SH-SY5Y (cell line): Measurements from ENCODE around the gene SLC35G2.

ENCODE experiments used
- GATA2 ChIP-seq: IDR thresholded peaks from 2 replicates; pipeline ENCODE4 v1.6.1; 2011; ENCODE audit warnings: mild to moderate bottlenecking, low read depth, low read length
- GATA3 ChIP-seq: IDR thresholded peaks from 2 replicates; pipeline ENCODE4 v1.6.1; 2011; ENCODE audit warnings: low read depth, mild to moderate bottlenecking, low read length, moderate library complexity

SLC35G2 gene

DNA sequence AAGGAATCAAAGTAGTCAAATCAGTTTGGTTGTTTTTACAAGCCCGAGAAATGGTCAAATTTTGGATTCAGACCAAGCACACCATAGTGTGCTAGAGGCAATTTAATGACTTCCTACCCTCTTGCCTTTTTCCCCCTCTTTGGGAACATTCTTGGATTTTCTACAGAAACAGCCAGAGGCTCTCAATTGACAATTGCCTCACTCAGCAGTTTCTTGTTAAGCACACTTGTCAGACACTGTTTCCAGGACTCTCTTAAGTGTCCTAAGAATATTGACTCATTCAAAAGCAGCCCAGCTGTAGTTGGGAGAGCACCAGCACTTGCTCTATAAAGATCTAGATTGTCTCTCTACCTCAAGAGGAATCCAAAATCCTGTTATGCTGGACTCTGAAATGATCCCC, 1.5 kb upstream of the SLC35G2 start:
- TF ChIP-seq GATA3: no peak
- no peak for TF ChIP-seq GATA2

DNA sequence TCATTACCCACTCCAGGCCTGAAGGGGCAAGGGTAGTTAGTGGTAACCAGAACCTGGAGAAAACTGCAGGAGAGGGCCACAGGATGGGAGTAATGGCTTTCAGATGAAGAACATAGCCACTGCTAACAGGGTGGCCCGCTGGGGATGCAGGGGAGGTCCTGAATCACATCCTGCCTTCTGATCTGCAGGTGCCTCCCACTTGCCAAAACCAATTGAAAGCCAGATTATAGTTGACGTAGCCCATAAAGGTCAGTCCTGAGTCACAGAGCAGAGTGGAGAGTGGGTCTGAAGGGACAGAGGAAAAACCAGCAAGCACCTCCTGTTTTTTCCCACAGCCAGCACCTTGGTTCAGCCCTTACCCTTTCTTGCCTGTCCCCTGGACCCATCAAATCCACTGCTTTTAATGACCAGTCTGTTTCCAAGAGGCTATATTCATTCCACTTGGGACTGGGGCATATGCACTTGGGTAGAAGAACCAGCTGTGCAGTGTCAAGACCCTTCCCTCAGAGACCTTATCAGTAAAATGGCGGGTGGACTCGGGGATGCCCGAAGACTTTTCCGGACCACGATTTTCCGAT, 646 bp upstream of the SLC35G2 start:
- TF ChIP-seq GATA3 (no peak), GATA2 (peak; percentile 65)

DNA sequence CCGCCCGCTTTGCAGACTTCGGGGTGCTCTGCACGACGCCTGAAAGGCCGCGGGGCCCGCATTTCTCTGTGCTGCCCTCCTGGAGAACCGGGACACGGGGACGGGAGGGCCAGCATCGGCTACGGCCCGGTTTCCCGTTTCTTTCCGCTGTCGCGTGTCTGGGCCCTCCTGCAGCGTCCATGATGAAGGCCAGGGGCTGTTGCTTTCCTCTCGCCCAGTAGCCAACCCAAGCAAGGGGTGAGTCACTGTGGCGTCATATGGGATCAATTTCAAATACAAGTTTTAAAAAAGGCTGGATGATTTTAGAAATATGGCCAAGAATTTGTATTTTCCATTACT, 435 bp downstream of the SLC35G2 start:
- TF ChIP-seq GATA3 (no peak), GATA2 (no peak)

DNA sequence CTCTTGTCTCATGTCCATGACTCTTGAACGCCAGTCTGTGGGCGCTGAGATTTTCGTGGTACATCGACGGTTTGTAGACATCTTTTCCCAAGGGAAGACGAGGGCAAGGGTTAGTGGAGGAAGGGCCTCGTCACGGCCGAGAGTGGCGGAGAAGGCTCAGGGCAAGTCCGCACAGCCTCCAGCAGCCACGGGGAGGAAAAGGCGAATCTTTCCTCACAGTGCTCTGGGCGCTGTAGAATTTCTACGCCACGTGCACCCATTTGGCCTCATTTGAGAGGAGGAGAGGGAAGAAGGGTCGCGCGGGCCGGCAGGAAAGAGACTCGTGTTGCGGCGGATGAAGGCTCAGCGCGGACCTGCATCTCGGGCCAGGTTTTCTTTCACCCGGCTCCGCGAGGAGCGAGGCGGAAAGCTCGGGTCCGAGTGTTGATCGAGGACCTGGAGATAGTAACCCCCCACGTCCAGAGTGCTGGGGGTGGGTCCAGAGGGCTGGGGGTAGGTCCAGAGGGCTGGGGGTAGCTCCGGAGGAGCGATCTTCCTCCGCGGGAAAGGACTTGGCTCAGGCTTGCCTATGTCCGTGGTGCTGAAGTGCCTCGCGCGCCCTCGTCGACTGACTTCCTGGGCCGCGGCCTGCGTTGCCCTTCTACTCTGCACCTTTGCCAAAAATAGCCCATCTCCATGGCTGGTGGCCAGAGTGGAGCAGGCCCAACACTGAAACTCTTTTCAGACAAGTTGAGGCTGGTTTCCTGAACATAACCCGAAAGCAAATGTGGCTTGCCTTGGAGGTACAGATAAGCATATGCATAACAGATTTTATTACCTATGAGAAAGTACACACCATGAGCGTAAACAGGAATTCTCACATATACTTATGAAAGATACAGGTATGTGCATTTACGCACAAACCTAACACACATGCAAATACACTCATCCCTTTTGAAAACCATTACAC, 1.1 kb downstream of the SLC35G2 start:
- no peak for TF ChIP-seq GATA2
- no peak for TF ChIP-seq GATA3

DNA sequence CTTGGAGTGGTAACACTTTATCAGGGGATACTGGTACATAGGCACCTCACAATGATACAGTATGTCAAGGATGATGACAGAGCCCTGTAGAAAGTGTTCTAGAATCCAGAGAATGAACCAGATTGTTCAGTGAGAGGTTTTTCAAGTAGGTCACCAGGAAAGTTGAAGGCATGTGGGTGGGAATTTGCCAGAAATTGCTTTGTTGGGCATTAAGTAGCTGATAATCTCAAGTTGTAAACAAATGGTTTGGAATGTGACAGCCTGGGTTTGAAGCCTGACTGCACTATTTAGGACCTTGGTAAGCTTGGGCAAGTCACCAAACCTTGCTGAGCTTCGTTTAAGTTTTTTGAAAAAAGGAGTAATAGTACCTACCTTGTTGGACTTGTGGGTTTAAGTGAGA, 12.5 kb downstream of the SLC35G2 start:
- TF ChIP-seq GATA2 (no peak), GATA3 (no peak)

DNA sequence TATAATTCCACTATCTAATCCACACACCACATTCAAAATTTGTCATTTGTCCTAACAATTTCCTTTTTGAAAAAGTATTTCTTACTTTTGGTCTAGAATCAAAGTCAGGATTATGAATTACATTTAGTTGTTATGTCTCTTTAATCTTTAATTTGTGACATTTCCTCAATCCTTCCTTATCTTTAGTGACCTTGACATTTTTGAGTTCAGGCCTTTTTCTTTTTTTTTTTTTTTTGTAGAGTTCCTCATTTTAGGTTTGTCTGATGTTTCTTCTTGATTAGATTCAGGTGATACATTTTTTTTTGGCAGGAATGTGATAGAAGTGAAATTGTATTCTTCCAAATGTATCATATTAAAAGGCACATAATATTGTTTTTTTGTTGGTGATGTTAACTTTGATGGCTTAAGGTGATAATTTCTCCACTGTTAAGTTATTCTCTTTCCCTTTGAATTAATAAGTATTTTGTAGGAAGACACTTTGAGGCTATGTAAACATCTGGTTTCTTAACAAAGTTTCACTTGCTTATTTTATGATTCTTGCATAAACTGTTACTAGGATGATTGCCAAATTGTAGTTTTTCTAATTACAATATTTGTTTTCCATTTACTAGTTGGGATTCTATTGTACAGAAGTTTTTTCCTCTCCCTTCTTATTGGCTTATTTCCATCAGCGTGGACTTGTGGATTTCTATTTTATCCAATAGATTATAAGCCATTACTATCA, 16.3 kb downstream of the SLC35G2 start:
- TF ChIP-seq GATA2 (no peak), GATA3 (no peak)

DNA sequence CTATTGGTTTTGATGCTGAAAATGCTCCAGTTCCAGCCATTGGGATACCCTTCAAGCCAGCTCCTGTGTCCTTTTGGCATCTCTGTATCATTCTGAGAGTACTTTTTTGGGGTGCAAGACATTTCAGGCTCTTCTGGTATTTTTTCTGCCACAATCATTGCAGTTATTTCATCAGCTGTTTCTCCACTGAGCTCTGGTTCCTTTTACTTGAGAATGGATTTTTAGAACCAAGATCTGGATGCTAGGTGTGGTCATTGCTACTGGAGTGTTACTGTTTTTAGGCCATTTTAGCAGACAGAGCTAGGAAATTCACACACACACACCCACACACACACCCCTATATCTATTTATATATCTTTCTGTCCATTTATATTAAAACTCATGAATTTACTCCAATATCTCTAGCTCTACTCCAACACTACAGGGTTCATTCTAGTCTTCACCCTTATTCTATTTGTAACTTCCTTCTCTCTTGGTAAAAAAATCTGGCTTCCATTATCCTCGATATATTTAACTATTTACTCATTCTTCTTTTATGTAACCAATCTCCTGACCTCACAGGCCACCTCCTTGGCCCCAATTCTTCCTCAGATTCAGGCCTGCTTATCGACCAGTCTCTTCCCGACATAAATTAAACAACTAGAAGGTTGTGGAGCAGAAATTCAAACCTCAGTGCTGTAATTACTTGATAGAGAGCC, 17.0 kb downstream of the SLC35G2 start:
- TF ChIP-seq GATA2 (no peak), GATA3 (no peak)

DNA sequence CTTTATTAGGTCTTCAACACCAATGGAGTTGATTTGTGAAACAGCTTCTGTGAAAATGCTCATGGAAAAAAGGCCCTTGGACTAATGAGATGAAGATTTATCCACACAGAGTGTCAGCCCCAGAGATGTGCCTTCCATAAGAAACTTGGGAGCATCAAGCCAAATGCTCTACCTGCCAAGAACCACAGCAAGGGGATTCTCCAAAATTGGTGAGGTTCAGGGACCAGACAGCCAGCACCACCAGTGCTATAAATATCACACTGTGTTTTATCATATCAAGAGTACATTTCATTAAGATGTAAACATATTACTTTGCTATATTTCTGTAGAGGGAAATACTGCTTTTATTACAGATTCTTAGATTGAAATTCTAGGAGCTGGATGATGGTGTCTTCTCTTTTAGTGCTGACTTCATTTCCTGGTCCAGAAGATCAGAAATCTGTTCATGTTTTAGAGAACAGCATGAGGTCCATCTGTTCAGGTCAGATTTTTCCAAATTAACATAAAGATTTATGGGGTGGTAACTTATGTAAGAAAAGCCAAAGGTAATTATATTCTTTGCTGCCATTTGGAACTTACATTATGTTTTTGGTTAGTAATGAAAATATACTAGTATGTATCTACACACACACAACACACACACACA, 17.7 kb downstream of the SLC35G2 start:
- TF ChIP-seq GATA3 (no peak), GATA2 (no peak)

DNA sequence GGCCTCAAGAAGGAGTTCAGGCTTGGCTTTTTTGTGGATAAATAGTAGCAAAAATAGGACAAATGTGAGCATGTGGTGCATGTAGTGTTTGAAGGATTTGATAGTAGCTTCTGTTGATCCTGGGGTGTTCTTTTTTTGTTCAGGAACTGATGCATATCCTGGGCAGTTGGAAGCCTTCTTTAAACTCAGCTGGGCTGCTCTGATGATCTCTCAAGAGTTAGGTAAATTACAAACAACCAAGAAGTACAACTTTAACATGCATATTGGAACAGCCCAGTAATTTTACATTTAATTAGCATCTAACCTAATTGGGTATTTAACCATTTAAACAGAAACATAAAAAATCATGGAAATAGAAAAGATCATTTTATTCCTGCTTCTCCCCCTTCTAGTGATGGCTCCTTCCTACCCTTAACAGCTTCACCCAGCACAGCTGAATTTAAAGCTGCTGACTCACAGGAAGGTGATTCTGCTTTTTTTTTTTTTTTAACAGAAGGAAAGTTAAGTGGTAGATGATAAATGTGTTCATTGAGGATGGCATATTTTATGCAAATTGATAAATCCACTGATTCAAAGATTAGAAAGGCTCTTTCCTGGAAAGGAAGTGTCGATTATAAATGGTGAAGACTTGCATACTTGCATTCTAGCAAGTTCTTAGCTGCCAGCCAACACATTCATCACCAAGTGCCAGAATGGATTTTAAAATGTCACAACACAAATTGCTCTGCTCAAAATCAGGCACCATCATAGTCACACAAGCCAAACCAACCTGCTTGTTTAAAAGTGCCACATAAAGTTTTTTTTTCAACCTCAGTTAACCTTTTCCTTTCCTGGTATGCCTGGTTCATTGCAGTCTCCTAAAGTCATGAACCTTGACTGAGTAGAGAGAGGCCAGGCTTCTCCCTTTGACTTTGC, 20.0 kb downstream of the SLC35G2 start:
- no peak for TF ChIP-seq GATA2
- TF ChIP-seq GATA3: no peak

DNA sequence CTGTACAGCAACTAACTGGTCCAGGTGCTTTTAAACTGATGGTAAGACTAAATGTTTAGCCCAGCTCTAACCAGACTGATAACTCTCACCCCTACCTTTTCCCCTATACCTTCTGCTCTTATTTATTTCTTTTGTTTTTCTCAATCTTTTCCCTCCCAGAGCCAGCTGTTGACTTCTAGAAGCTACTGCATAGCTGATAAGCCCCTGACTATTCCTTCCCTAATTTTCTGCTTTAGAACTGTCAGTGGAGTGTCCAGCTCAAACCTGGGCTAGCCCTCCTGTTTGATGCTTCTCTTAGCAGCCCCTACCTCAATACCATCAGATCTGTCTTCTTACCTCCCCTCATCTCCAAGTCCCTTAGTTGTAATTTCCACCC, 20.6 kb downstream of the SLC35G2 start:
- no peak for TF ChIP-seq GATA2
- TF ChIP-seq GATA3: no peak

DNA sequence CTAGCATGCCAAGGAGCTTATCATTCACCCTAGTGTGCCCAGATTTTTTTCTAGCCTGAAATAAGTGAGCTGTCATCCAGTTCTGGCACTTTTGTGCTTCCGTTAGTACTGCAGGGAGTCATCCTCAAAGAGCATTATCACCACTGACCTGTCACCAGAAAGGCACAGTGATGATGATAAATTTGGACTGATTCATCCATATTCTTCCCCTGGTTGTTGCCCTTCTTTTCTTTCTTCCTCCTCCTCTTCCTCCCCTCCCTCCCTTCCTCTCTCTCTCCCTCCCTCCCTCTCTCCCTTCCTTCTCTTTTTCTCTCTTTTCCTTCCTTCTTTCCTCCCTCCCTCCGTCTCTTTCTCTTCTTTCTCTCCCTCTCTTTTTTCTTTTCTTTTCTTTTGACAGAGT, 21.3 kb downstream of the SLC35G2 start:
- TF ChIP-seq GATA3 (no peak), GATA2 (no peak)

DNA sequence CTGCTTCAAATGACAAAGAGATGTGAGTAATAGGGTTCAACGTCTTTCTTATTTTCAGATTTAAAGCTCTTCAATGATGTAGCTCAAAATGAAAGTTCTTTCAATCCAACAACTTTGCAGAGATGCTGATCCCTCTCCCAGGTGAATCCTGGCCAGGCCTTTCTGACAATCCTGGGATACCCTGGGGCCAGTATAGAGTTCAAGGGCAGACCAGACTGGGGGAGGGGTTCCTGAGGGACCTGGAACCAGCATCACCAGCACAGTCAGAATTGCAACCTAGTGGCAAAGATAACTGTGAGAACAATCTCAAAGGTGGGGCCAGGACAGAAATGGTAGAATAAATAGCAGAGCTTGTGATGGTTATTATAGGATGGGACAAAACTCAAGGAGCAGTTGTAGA, 23.4 kb downstream of the SLC35G2 start:
- TF ChIP-seq GATA3 (no peak), GATA2 (no peak)

DNA sequence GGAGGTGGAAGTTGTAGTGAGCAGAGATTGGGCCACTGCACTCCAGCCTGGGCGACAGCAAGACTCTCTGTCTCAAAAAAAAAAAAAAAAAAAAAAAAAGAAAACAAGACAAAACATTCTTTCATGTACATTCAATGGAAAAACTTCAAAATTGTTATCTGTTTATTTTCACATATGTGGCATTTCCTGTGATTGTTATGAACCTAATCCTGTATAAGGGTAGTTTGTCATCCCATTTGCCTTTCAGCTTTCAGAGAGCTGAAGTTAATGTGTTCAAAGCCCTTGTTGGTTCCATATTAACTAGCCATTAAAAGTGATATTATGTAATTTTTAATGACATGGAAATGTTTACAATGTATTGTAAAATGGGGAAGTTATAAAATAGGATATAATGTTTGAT, 25.8 kb downstream of the SLC35G2 start:
- no peak for TF ChIP-seq GATA3
- TF ChIP-seq GATA2: no peak
